H1 (cell line): ENCODE data around the gene PAQR9. TPM values are rescaled to one million over a fixed set of nuclear protein-coding genes. Genes with fewer than 3 reads are reported as not detected.

Source experiments
- CTCF ChIA-PET: fragments of 300-600 bp; sonication (Branson Sonifier 250); formaldehyde crosslinking; loops from one replicate; lab custom pipeline; 2021; ENCODE audit not compliant: partially characterized antibody; lab: Charles Lee
- POLR2A ChIA-PET: fragments of 300-600 bp; sonication (Branson Sonifier 250); formaldehyde crosslinking; loops from one replicate; lab custom pipeline; 2021; ENCODE audit warnings: inconsistent platforms; ENCODE audit not compliant: partially characterized antibody; lab: Charles Lee
- DNase-seq, 2 experiments: peaks; one replicate each; pipeline versions ENCODE4 v3.0.0 to v3.0.0-alpha.2; 2010 to 2022; ENCODE audit warnings: low spot score in 2 of 2, low read depth in 1 of 2, mixed read lengths in 1 of 2
- FAIRE-seq: peaks from 2 replicates; lab custom pipeline; 2011; peaks lifted over from hg19 to GRCh38; lab: Jason Lieb, UNC
- H2AFZ ChIP-seq: 2 replicates; pipeline ENCODE4 v1.8.1; 2012; ENCODE audit warnings: low read length, inconsistent platforms
- H2AK5ac ChIP-seq: 2 replicates; pipeline ENCODE4 v1.6.1; 2013; ENCODE audit warnings: low read depth, low read length
- H2BK120ac ChIP-seq: replicated peaks from 2 replicates; pipeline ENCODE3; 2013; ENCODE audit warnings: low read depth, low read length, inconsistent platforms
- H2BK12ac ChIP-seq: 2 replicates; pipeline ENCODE4 v1.6.1; 2013; ENCODE audit warnings: low read depth, low read length
- H2BK15ac ChIP-seq: 2 replicates; pipeline ENCODE4 v1.6.1; 2013; ENCODE audit warnings: low read length
- H2BK20ac ChIP-seq: 2 replicates; pipeline ENCODE4 v1.6.1; 2013; ENCODE audit warnings: low read length
- H2BK5ac ChIP-seq: 2 replicates; pipeline ENCODE4 v1.6.1; 2013; ENCODE audit warnings: low read depth, low read length
- H3K14ac ChIP-seq: 2 replicates; pipeline ENCODE4 v1.6.1; 2013; ENCODE audit warnings: inconsistent platforms; ENCODE audit not compliant: insufficient read length
- H3K18ac ChIP-seq: 2 replicates; pipeline ENCODE4 v1.6.1; 2013; ENCODE audit warnings: low read length; ENCODE audit errors: extremely low read depth
- H3K23ac ChIP-seq: 2 replicates; pipeline ENCODE4 v1.6.1; 2013; ENCODE audit warnings: inconsistent platforms; ENCODE audit not compliant: insufficient read length
- H3K23me2 ChIP-seq: 2 replicates; pipeline ENCODE4 v1.6.1; 2013; ENCODE audit warnings: low read depth, low read length
- H3K27ac ChIP-seq: 2 replicates; pipeline ENCODE4 v1.6.1; 2011; ENCODE audit warnings: low read depth, low read length, inconsistent platforms
- H3K27me3 ChIP-seq, 4 experiments: replicated peaks in 1 of 4; 1 replicate in 1 of 4; 2 replicates in 3 of 4; pipeline versions ENCODE4 v1.6.1 to v1.8.1; 2011 to 2013; ENCODE audit warnings: low read length in 3 of 4, mild to moderate bottlenecking in 3 of 4, inconsistent platforms in 2 of 4, mixed read lengths in 2 of 4, moderate library complexity in 1 of 4; ENCODE audit not compliant: control insufficient read depth in 3 of 4, insufficient read depth in 3 of 4; ENCODE audit errors: extremely low read depth in 1 of 4
- H3K36me3 ChIP-seq, 4 experiments: 2 replicates each; pipeline versions ENCODE4 v1.6.1 to v1.8.1; 2011 to 2013; ENCODE audit warnings: mild to moderate bottlenecking in 4 of 4, low read length in 3 of 4, moderate library complexity in 2 of 4, control low read depth in 1 of 4, inconsistent platforms in 1 of 4; ENCODE audit not compliant: insufficient read depth in 4 of 4, control insufficient read depth in 2 of 4
- H3K4ac ChIP-seq: replicated peaks from 2 replicates; pipeline ENCODE3; 2013; ENCODE audit warnings: low read length, low read depth, mixed read lengths, inconsistent platforms; ENCODE audit not compliant: insufficient read length
- H3K4me1 ChIP-seq, 4 experiments: replicated peaks in 1 of 4; 1 replicate in 1 of 4; 2 replicates in 3 of 4; pipeline versions ENCODE4 v1.6.1 to v1.8.1; 2011 to 2013; ENCODE audit warnings: low read length in 3 of 4, inconsistent platforms in 2 of 4, mixed read lengths in 1 of 4; ENCODE audit not compliant: insufficient read depth in 4 of 4, control insufficient read depth in 3 of 4
- H3K4me2 ChIP-seq, 2 experiments: 2 replicates each; pipeline versions ENCODE4 v1.6.1 to v1.8.1; 2011 to 2013; ENCODE audit warnings: low read depth in 2 of 2, low read length in 2 of 2, control low read depth in 1 of 2, inconsistent platforms in 1 of 2, mild to moderate bottlenecking in 1 of 2; ENCODE audit not compliant: insufficient read depth in 1 of 2
- H3K4me3 ChIP-seq, 4 experiments: fragments of 200-600, 300-600 bp in 1 of 4; sonication (generic), shearing (Covaris generic), sonication (Bioruptor Twin) in 1 of 4; 2 replicates each; pipeline versions ENCODE4 v1.5.1 to v1.8.1; 2011 to 2016; ENCODE audit warnings: low read length in 4 of 4, low read depth in 3 of 4, control low read depth in 2 of 4, inconsistent platforms in 2 of 4, mild to moderate bottlenecking in 2 of 4, mixed read lengths in 1 of 4, moderate library complexity in 1 of 4; ENCODE audit not compliant: insufficient read depth in 2 of 4; ENCODE audit errors: extremely low read depth in 1 of 4
- H3K56ac ChIP-seq: replicated peaks from 2 replicates; pipeline ENCODE3; 2013; ENCODE audit warnings: low read depth, mild to moderate bottlenecking, mixed read lengths, low read length, inconsistent platforms; ENCODE audit not compliant: insufficient read length
- H3K79me1 ChIP-seq: 2 replicates; pipeline ENCODE4 v1.6.1; 2013; ENCODE audit warnings: low read depth, low read length, control low read depth
- H3K79me2 ChIP-seq, 2 experiments: 2 replicates each; pipeline versions ENCODE4 v1.6.1 to v1.8.1; 2012 to 2013; ENCODE audit warnings: low read length in 2 of 2, mild to moderate bottlenecking in 2 of 2, inconsistent platforms in 1 of 2; ENCODE audit not compliant: insufficient read depth in 2 of 2, control insufficient read depth in 1 of 2
- H3K9ac ChIP-seq, 4 experiments: replicated peaks in 1 of 4; 1 replicate in 1 of 4; 2 replicates in 3 of 4; pipeline versions ENCODE4 v1.6.1 to v1.8.1; 2011 to 2013; ENCODE audit warnings: low read depth in 3 of 4, low read length in 3 of 4, control low read depth in 2 of 4, mild to moderate bottlenecking in 2 of 4, moderate library complexity in 2 of 4, inconsistent platforms in 1 of 4; ENCODE audit errors: extremely low read depth in 1 of 4
- H3K9me3 ChIP-seq, 2 experiments: 2 replicates each; pipeline versions ENCODE4 v1.6.1 to v1.8.1; 2012 to 2013; ENCODE audit warnings: mild to moderate bottlenecking in 2 of 2, moderate library complexity in 2 of 2, control low read depth in 1 of 2, inconsistent platforms in 1 of 2, low read depth in 1 of 2, low read length in 1 of 2, mixed read lengths in 1 of 2; ENCODE audit not compliant: insufficient read depth in 2 of 2
- H4K20me1 ChIP-seq, 2 experiments: replicated peaks in 1 of 2; 2 replicates each; pipeline versions ENCODE3 to v1.8.1; 2011 to 2013; ENCODE audit warnings: inconsistent platforms in 2 of 2, low read length in 2 of 2, mild to moderate bottlenecking in 1 of 2; ENCODE audit not compliant: insufficient read depth in 2 of 2, control insufficient read depth in 1 of 2
- H4K5ac ChIP-seq: 2 replicates; pipeline ENCODE4 v1.6.1; 2013; ENCODE audit warnings: low read length, low read depth, mixed read lengths, inconsistent platforms; ENCODE audit not compliant: insufficient read length
- H4K8ac ChIP-seq: 2 replicates; pipeline ENCODE4 v1.8.0; 2013; ENCODE audit warnings: mild to moderate bottlenecking, moderate library complexity, low read length, inconsistent platforms; ENCODE audit not compliant: insufficient read depth; ENCODE audit errors: extremely low read depth
- H4K91ac ChIP-seq: replicated peaks from 2 replicates; pipeline ENCODE3; 2013; ENCODE audit warnings: low read length, mixed read lengths, inconsistent platforms; ENCODE audit not compliant: insufficient read length
- KDM5A ChIP-seq: fragments of 200-600 bp; IDR thresholded peaks from 2 replicates; pipeline ENCODE4 v1.7.1; 2012; ENCODE audit warnings: mild to moderate bottlenecking, low read length, inconsistent platforms, mixed read lengths
- WGBS, 2 experiments: shearing (Covaris generic) in 1 of 2; methylation state at CpG; one replicate each; pipeline versions ENCODE4 v1.1.6 to v1.1.7; 2013 to 2015; ENCODE audit warnings: low lambda C conversion rate in 2 of 2, mixed read lengths in 2 of 2, inconsistent platforms in 1 of 2, low coverage in 1 of 2, missing lambda C conversion rate in 1 of 2; ENCODE audit not compliant: insufficient replicate concordance in 2 of 2, insufficient coverage in 1 of 2, insufficient read length in 1 of 2; ENCODE audit errors: extremely low coverage in 1 of 2, missing lambda C conversion rate in 1 of 2; 5-methylcytosine and 5-hydroxymethylcytosine counted together
- polyA plus RNA-seq, 7 experiments: library from polyadenylated mRNA; depleted of rRNA in 3 of 7; stranded (reverse) in 5 of 7; unstranded in 2 of 7; fragments of >200 nt in 5 of 7; fragments of 200-250 nt in 2 of 7; gene quantifications; 1 replicate in 5 of 7; 2 replicates in 1 of 7; 4 replicates in 1 of 7; pipeline versions ENCODE4 v1.2.1 to v1.2.3, GENCODE V29; 2011 to 2013; ENCODE audit warnings: missing spikeins in 2 of 7, mixed read lengths in 2 of 7
- total RNA-seq: library from RNA; stranded (reverse); fragmentation: NEBNext Ultra II Directional; extraction: Animal tissue kit (Norgen Biotek cat#: 25700); gene quantifications from 2 replicates; pipeline ENCODE4 v1.2.1, GENCODE V29; 2021

PAQR9 gene
- total and polyA plus RNA-seq, 2 of the 8 experiments (the other 6 are each of a cell fraction or from before 2014, with no cell fraction given) = 2.6 to 5.2 TPM

GRCh38 chr3:142941373-142942123, 21.9 kb downstream of the PAQR9 start:
- Histone ChIP-seq H3K79me2 (no peaks in the 10 kb centered on the region), H4K91ac (no peak overlapping the region), H3K9ac (no peak overlapping the region), H3K4me2 (no peak overlapping the region), H3K4me1 (no peaks in the 10 kb centered on the region), H3K23me2 (no peaks in the 10 kb centered on the region), H3K14ac (no peak overlapping the region), H3K18ac (no peak overlapping the region), H2BK5ac (no peak overlapping the region), H2BK120ac (no peak overlapping the region), H3K4me3 (no peak overlapping the region), H3K27ac (no peak overlapping the region), H3K36me3 (no peaks in the 10 kb centered on the region), H3K9me3 (no peaks in the 10 kb centered on the region), H4K5ac (no peak overlapping the region), H2BK12ac (no peak overlapping the region), H4K20me1 (no peaks in the 10 kb centered on the region), H4K8ac (no peak overlapping the region), H3K56ac (no peak overlapping the region), H3K4ac (no peak overlapping the region), H2BK15ac (no peak overlapping the region), H3K23ac (no peak overlapping the region), H2BK20ac (no peak overlapping the region), H3K27me3 (no peaks in the 10 kb centered on the region), H3K79me1 (no peaks in the 10 kb centered on the region), H2AFZ (no peak overlapping the region), H2AK5ac (no peak overlapping the region)
- no peak for TF ChIP-seq KDM5A
- ChIA-PET CTCF (interaction anchor here (1.2 to 3.0 kb wide), 6 partner anchors 10 to 113 kb away, joined by 3 to 21 read pairs (median 4); no protein-coding TSS in a partner anchor), POLR2A (interaction anchor here (0.9 kb wide), 1 partner anchor 29 kb away, joined by 3 read pairs; no protein-coding TSS in a partner anchor)
- FAIRE-seq (no peak), DNase-seq (no peak)
- 84% methylated on average over 8 of the region's 8 CpGs; no CpG with 5 or more reads in 1 of the 2 experiments for WGBS, 2 experiments
